IPS DF 4.7 (cell line): ENCODE results near the gene GPR17.

Source experiments
- DNase-seq: peaks from one replicate; pipeline ENCODE4 v3.0.0-alpha.2; 2013; ENCODE audit warnings: low spot score; ENCODE audit errors: extremely low read depth

Gene GPR17

DNA sequence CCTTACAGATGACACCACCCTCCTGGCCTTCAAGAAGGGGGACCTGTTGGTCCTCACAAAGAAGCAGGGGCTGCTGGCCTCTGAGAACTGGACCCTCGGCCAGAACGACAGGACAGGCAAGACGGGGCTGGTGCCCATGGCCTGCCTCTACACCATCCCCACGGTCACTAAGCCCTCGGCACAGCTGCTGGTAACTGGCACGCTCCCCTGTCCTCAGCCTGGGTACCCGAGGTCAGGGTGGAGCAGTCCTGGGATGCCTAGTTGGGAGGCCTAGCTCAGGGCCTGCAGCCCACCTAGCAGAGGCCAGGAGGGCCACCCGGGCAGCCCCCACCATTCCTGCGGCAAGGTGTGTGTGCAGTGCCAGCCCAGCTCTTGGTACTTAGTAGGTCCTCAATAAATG, 16.3 kb upstream of the GPR17 start:
- DNase-seq = no peak

DNA sequence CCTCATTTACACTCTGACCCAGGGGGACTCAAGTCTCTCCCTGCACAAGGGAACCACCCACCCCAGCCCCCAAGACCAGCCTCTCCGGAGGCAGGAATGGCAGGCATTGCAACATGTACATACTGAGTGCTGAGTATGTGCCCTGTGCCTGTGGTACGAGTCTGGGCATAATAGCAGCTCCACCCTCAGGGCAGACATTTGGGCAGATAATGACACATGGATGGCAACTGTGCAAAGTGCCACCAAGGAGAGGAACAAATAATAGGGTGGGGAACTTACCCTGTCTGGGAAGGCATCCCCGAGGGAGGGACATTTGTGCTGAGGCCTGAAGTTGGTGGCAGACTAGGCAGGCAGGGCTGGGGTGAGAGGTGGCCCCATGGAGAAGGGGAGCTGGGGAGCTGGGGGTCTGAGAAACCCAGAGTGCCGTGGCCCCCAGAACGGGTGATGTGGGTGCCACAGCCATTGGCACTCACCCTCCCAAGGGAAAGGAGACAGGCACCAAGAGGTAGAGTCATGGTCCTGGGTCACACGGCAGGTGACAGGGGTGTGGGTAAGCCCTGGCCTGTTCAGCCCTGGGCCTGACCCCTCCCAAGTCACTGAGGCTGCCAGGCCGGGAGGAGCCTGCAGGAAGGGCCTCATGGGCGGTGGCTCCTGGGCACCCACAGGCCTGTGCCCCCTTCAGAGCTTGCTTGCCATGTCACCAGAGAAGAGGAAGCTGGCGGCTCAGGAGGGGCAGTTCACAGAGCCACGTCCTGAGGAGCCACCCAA, 15.7 kb upstream of the GPR17 start:
- no peak for DNase-seq

DNA sequence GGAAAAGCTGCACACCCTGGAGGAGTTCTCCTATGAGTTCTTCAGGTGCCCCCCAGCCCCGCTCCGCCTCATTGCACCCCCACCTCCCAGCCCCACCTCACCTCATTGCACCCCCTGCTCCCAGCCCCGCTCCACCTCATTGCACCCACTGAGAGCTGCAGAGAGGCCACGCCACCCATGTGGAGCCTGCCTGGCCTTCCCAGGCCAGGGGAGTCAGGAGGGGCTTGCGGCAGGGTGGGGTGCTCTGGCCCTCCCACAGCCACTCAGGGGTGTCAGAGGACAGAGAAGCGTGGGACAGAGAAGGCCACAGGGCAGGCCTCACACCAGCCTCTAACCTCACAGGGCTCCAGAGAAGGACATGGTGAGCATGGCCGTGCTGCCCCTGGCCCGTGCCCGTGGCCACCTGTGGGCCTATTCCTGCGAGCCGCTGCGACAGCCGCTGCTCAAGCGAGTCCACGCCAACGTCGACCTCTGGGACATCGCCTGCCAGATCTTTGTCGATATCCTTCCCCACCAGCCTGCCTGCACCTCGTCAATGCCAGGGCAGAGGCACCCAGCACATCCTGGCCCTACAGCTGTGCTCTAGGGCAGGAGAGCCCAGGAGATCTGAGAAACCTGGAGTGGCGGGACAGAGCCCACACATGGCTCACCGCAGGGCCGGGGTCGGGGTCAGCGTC, 15.0 kb upstream of the GPR17 start:
- DNase-seq = no peak

DNA sequence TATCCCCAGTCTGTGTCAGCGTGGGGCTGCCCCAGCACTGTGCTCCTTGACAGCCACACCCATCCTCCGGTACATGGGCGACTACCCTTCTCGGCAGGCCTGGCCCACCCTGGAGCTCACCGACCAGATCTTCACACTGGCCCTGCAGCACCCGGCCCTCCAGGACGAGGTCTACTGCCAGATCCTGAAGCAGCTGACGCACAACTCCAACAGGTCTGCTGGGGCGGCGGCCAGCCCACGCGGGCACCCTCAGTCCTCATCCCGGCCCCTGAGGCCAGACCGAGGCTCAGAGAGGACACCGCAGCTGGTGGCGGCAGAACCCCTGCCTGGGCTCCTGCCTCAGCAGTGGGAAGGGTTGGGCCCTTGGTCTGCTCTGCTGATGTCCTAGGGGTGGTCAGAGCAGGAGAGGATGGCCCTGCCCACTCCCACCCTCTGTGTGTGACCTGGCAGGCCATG, 14.4 kb upstream of the GPR17 start:
- DNase-seq = no peak

DNA sequence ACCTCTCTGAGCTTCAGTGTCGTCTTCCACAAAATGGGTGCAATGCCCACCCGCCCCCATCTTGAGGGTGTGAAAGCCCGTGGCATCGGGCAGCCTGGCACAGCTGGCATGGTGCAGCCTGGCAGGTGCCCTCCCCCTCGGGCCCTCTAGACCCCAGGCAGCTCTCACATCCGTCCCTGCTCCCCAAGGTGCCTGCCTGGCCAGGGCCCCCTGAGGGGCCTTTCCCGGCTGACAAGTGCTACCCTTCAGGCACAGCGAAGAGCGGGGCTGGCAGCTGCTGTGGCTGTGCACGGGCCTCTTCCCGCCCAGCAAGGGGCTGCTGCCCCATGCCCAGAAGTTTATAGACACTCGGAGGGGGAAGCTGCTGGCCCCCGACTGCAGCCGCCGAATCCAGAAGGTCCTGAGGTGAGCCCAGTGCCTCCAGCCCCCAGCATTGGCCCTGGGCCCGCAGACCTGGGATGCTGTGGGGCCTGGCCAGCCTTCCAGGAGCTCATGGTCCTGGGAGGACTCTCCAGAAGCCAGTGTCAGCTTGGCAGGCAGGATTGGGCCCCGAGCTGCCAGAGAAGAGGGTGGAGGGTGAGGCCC, 13.9 kb upstream of the GPR17 start:
- no peak for DNase-seq

GRCh38 chr2:127632592-127633489, 13.1 kb upstream of the GPR17 start:
- DNase-seq = no peak

DNA sequence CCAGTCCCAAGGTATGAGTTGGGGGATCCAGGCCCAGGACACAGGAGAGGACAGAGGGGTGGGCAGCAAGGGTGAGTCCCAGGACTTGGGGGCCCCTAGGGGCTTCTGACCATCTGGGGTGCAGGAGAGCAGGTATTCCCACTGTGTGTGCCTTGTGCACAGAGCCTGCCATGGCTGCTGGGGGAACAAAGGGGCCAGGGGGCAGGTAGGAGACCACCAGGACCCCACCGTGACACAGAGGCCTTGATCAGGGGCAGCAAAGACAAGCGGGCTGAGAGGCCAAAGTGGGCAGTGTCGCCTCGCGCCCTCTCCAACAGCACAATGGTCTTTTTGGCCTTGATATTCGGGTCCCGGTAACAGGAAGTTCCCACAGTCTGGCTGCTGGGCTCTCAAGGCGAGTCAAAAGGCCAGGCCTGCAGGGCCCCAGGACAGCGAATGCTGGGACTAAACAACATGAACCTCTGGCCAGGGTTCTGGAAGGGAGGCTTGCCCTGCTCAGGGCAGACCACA, 12.3 kb upstream of the GPR17 start:
- DNase-seq = no peak

DNA sequence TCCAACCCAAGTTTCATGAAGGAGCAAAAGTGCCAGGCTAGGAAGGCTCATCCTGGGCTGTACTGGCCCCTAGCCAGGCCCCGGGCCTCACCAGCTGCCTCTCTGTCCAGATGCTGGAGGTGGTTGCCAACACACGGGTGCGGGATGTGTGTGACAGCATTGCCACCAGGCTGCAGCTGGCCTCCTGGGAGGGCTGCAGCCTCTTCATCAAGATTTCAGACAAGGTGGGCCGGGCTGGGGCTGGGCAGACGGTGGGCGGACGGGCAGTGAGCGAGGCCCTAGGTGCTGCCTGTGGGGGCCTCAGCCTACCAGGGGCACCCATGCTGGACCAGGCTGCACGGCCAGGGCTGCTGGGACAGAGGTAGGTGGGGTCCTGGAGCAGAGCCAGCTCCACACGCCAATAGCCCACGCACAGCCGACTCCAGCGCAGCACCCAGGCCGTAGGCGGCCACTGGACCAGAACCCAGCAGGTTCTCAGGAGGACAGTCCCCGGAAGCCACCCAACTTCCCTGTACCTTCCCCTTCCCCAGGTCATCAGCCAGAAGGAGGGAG, 11.8 kb upstream of the GPR17 start:
- no peak for DNase-seq

GRCh38 chr2:127634626-127635379, 11.2 kb upstream of the GPR17 start:
- no peak for DNase-seq

GRCh38 chr2:127635380-127636237, 10.3 kb upstream of the GPR17 start:
- no peak for DNase-seq

DNA sequence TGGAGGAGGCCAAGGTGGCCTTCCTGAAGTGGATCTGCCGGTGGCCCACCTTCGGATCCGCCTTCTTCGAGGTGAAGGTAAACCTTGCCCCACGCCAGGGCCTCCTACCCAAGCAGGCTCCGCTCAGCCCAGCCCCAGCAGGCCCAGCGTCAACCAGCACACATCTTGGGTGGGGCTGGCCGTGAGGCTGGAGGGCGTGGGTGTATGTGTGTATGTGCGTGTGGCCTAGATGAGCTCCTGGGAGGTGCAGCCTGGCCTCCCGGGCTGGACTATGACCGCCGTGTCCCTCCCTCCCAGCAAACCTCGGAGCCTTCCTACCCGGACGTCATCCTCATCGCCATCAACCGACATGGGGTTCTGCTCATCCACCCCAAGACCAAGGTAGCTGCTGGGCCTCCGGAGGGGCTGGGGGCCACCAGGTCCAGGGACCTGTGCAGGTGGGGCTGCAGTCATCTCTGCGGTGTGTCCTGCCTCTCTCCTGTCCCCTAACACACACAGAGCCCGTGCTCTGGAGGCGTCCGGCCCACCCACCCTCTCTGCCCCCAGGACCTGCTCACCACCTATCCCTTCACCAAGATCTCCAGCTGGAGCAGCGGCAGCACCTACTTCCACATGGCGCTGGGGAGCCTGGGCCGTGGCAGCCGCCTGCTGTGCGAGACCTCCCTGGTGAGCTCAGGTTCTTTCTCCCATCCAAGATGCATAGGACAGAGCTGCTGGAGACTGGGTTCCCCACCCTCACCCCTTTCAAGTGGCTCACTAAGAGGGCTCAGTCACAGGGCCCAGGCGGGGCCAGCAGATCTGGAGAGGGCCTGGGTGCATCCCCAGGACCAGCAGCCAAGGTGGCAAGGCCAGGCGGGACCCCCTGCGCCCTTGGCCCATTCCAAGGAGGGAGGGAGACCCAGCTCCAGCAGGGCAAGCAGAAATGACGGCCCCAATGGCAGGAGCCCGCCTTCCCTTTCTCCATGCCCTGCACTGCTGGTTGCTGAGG, 9.4 kb upstream of the GPR17 start:
- DNase-seq = no peak

DNA sequence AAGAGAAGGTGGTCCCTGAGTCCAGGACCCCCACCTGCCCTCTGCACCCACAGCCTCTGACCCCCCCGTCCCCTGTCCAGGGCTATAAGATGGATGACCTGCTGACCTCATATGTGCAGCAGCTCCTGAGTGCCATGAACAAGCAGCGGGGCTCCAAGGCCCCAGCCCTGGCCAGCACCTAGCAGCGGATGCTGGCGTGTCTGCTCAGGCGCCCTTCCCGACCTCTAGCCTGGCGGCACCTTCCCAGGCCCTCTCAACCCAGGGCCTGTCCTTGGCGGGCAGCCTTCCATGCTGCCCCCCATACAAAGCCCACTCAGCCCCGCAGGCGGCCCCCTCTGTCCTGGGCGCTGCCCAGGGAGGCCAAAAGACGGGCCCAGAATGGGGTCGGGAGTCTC, 8.7 kb upstream of the GPR17 start:
- DNase-seq = no peak

DNA sequence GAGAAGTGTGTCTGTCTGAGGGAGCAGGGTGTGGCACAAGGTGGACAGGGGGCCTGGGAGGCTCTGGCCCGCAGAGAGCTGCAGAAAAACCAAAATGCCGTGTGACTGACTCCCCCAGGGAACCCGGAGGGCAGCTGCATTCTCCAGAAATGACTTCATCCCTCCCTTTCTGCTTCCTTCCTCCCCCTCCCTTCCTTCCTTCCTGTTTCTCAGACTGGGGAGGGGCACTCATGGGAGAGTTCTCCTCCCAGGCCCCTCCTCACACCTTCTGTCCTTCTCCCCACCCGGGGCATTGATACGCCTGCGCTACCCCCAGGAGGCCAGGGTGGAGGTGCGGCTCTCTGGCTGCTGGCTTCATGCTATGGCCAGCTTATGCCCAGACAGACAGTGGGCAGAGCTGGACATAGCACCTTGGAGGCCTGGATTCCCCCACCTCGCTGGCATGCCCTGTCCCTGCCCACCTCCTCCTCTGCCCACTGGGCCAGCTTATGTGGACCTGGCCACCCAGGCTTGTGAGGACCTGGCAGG, 8.2 kb upstream of the GPR17 start:
- DNase-seq = peak; percentile 41

- DNase-seq = peak; percentile 41
Observed at GRCh38 chr2:127638361-127639110, 7.4 kb upstream of the GPR17 start.

DNA sequence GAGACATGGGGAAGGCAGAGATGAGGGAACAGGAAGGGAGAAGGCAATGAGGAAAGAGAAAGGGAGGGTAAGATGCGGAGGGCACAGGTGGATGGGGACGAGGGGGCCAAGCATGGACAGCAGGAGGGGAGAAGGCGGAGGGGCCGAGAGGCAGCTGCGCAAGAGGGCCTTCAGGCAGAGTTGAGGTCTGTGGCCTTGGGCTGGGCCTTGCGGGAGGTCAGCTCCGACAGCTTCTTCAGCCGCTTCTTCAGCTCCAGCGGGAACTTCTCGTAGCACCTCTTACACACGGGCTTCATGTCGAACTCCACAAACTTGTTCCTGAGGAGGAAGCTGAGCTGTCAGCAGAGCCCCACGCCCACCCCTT, 6.9 kb upstream of the GPR17 start:
- DNase-seq = no peak

DNA sequence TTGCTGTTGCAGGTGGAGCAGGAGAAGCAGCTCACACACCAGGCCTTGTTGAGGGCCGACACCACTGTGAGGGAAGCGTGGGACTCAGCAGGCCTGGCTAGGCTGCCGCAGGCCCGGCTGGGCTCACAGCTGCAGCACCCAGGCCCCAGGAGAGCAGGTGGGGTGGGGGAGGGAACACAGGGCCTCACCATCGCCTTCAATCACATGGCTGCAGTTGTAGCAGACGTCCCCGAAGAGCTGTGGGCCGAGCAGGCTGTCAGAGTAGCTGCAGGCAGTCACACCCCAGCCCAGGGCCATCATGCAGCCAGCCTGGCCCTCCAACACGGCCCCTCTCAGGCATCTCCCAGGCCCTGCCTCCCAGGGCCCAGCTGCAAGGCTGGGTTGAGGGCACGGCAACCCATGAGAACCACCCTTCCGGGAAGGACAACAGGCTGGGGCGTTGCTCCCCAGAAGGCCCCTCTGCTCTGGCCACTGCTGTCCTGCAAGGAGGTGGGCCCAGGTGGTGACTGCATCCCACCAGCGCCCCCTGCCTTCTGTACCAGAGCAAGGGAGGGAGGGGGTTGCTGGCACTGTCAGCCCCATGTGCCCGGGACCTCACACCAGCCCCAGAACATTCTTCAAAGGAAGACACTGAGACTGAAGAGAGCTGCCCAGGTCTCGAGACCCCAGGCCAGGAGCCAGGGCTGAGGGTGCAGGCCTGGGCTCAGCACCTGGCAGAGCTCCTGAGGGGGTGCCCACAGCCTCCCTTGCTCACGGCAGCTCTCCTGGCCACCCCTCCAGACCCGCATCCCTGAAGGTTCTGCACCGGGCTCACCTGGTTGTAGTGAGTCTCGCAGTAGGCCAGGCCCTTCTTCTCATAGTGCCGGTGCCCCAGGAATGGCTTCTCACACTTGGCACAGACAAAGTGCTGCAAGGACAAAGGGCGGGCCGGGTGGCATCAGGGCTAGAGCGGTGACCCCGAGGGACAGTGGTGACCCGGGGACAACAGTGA, 5.6 kb upstream of the GPR17 start:
- DNase-seq = no peak
